Spleen (tissue), 3 donors: Measurements from ENCODE around the gene CES4A.
"Not testable (repeated sequence)": the region's sequence is repeated elsewhere in the genome, so short reads cannot be mapped to it uniquely, and the experiment has no call there.

Experiments
- POLR2A ChIP-seq, 3 donors: fragments of 450-650 bp; IDR thresholded peaks; one replicate each; pipeline ENCODE4 v1.5.1; 2017; ENCODE audit warnings: antibody characterized with exemption in 3 of 3, mild to moderate bottlenecking in 1 of 3
- POLR2AphosphoS5 ChIP-seq, 3 donors: sonication (generic); formaldehyde crosslinking; IDR thresholded peaks; one replicate each; pipeline ENCODE4 v1.5.1; 2017; ENCODE audit warnings: antibody characterized with exemption in 3 of 3

GRCh38 chr16:66993558-66993957 is 5.2 kb downstream of the CES4A start:
- TF ChIP-seq POLR2AphosphoS5, POLR2A (IDR thresholded peaks at IDR 0.05): not testable (repeated sequence)
